ENCODE data around the gene ALDH9A1. TPM values are rescaled to one million over a fixed set of nuclear protein-coding genes. Genes with fewer than 3 reads are reported as not detected.
"Not testable (repeated sequence)": the region's sequence is repeated elsewhere in the genome, so short reads cannot be mapped to it uniquely, and the experiment has no call there.

ALDH9A1 gene
- 107 and 113 TPM in 2 replicates for total RNA-seq (2014; rRNA removed; shearing (Covaris generic))
- 99.3 and 100 TPM in 2 replicates for polyA plus RNA-seq (2016; fragmentation: Nextera tagmentation; extraction: Ambion mirVana)

GRCh38 chr1:165697881-165698760 lies at the start of gene ALDH9A1:
TSS of gene ALDH9A1 (minus strand) at chr1:165698562. CDS start at chr1:165698558, 4 bp downstream.
- Histone ChIP-seq H3K27ac (peak within 1 kb of the TSS; percentile 89), H4K20me1 (ENCODE audit: insufficient read depth) (no peaks in the 10 kb centered on the region), H3K9me3 (ENCODE audit: low read depth) (no peaks in the 10 kb centered on the region), H3K4me2 (ENCODE audit: unreplicated experiment) (peak within 1 kb of the TSS; percentile 92), H3K36me3 (ENCODE audit: low read depth) (no peaks in the 10 kb centered on the region), H3K4me3 (peak within 1 kb of the TSS; percentile 95), H3F3A (ENCODE audit: insufficient read depth) (peaks cover 30% of the 10 kb centered on the region), H3K27me3 (replicated peaks; ENCODE audit: insufficient read depth) (no peaks in the 10 kb centered on the region), H2AFZ (peak within 1 kb of the TSS; percentile 94), H3K4me1 (ENCODE audit: insufficient read depth) (peaks cover 9% of the 10 kb centered on the region), H3K9ac (peak within 1 kb of the TSS; percentile 93), H3K79me2 (ENCODE audit: insufficient read depth) (peaks cover 35% of the 10 kb centered on the region), H3K9me2 (ENCODE audit: insufficient read depth) (no peaks in the 10 kb centered on the region)
- in situ Hi-C loops (cut with MboI), result no loop called here
- TF ChIP-seq EZH2 (IDR thresholded peaks at IDR 0.05; ENCODE audit: insufficient read depth, poor library complexity, severe bottlenecking) (no peak), EZH2phosphoT487 (IDR thresholded peaks at IDR 0.05; ENCODE audit: insufficient read depth, low read depth) (no peak)
- peak; percentile 93 for DNase-seq
- WGBS, 2 experiments (ENCODE audit: low coverage in 1 of 2, low lambda C conversion rate in 2 of 2, missing lambda C conversion rate in 2 of 2), result 0 to 1% methylated on average over 50 to 59 of the region's 65 CpGs

DNA sequence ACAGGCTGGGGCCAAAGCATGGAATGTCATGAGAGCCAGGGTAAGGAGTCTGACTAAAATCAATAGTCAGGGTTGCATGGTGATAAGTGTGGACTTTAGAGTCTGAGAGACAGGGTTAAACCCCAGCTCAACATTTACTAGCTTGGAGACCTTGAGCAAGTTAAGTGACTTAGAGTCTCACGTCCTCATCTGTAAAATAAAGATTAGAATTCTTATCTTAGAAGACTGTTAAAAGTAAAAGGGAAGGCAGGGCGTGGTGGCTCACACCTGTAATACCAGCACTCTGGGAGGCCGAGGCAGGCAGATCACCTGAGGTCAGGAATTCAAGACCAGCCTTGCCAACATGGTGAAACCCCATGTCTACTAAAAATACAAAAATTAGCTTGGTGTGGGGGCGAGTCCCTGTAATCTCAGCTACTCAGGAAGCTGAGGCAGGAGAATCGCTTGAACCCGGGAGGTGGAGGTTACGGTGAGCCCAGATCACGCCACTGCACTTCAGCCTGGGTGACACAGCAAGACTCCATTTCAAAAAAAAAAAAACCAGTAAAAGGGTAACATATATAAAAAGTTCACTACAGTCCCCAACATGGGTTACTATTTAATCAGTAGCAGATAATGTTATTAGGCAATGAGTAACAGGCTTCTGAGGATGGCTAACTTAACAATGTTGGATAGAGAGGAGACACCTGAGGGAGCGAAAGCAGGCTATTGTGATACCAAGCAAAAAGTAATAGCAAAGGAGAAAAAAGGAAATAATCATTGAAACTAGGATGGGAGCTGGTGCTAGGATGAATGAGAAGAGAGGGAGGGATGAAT lies 49.5 kb upstream of the ALDH9A1 start:
- Histone ChIP-seq H2AFZ (no peak overlapping the region), H3K27me3 (replicated peaks; ENCODE audit: insufficient read depth) (no peaks in the 10 kb centered on the region), H3K36me3 (ENCODE audit: low read depth) (peaks cover 27% of the 10 kb centered on the region), H3F3A (ENCODE audit: insufficient read depth) (no peaks in the 10 kb centered on the region), H3K79me2 (ENCODE audit: insufficient read depth) (peaks cover 24% of the 10 kb centered on the region), H3K4me2 (ENCODE audit: unreplicated experiment) (no peak overlapping the region), H3K4me3 (no peak overlapping the region), H3K27ac (no peak overlapping the region), H4K20me1 (ENCODE audit: insufficient read depth) (no peaks in the 10 kb centered on the region), H3K9me3 (ENCODE audit: low read depth) (no peaks in the 10 kb centered on the region), H3K4me1 (ENCODE audit: insufficient read depth) (no peaks in the 10 kb centered on the region), H3K9me2 (ENCODE audit: insufficient read depth) (no peaks in the 10 kb centered on the region), H3K9ac (no peak overlapping the region)
- no peak for TF ChIP-seq EZH2phosphoT487 (IDR thresholded peaks at IDR 0.05; ENCODE audit: insufficient read depth, low read depth)
- TF ChIP-seq EZH2 (IDR thresholded peaks at IDR 0.05; ENCODE audit: insufficient read depth, poor library complexity, severe bottlenecking), result no peak
- in situ Hi-C loops (cut with MboI), result loop anchor here (25.0 kb wide), 1 partner anchor 1089 kb away; the partner anchor contains the start of gene POGK
- WGBS, 2 experiments (ENCODE audit: low coverage in 1 of 2, low lambda C conversion rate in 2 of 2, missing lambda C conversion rate in 2 of 2), result 98 to 99% methylated on average over 9 of the region's 9 CpGs
- no peak for DNase-seq

GRCh38 chr1:165744913-165745312 lies 46.6 kb upstream of the ALDH9A1 start:
- not testable (repeated sequence) for H3K27ac ChIP-seq; H3K9me3 ChIP-seq (ENCODE audit: low read depth); H3K9me2 ChIP-seq (ENCODE audit: insufficient read depth); H3K4me3 ChIP-seq; H3K27me3 ChIP-seq (replicated peaks; ENCODE audit: insufficient read depth); H3K9ac ChIP-seq; H4K20me1 ChIP-seq (ENCODE audit: insufficient read depth); H2AFZ ChIP-seq; H3K4me1 ChIP-seq (ENCODE audit: insufficient read depth); H3K4me2 ChIP-seq (ENCODE audit: unreplicated experiment); H3F3A ChIP-seq (ENCODE audit: insufficient read depth); DNase-seq
- in situ Hi-C loops (cut with MboI), result loop anchor here (25.0 kb wide), 1 partner anchor 1092 kb away; the partner anchor contains the start of gene POGK
- Histone ChIP-seq H3K79me2 (ENCODE audit: insufficient read depth) (peaks cover 13% of the 10 kb centered on the region), H3K36me3 (ENCODE audit: low read depth) (peaks cover 31% of the 10 kb centered on the region)
- 94 to 100% methylated on average over 1 of the region's 1 CpG for WGBS, 2 experiments (ENCODE audit: low coverage in 1 of 2, low lambda C conversion rate in 2 of 2, missing lambda C conversion rate in 2 of 2)

DNA sequence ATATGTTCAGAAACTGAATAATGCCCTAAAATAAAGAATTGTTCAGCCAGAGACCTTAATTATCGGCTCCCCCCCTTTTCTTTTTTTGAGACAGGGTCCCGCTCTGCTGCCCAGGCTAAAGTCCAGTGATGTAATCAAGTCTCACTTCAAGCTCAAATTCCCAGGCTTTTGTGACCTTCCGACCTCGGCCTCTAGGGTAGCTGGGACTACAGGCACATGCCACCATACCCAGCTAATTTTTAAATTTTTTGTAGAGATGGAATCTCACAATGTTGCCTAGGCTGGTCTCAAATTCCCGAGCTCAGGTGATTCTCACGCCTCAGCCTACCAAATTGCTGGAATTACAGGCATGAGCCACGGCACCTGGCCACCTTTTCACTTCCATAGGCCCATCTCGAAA lies 43.8 kb upstream of the ALDH9A1 start:
- no peaks in the 10 kb centered on the region for H3K4me1 ChIP-seq (ENCODE audit: insufficient read depth)
- H3K4me3 ChIP-seq, result no peak overlapping the region
- no peak overlapping the region for H3K4me2 ChIP-seq (ENCODE audit: unreplicated experiment)
- in situ Hi-C loops (cut with MboI), result loop anchor here (25.0 kb wide), 1 partner anchor 1095 kb away; the partner anchor contains the start of gene POGK
- no peak for DNase-seq
- WGBS, 2 experiments (ENCODE audit: low coverage in 1 of 2, low lambda C conversion rate in 2 of 2, missing lambda C conversion rate in 2 of 2), result 95 to 97% methylated on average over 8 of the region's 8 CpGs
- no peak for TF ChIP-seq EZH2phosphoT487 (IDR thresholded peaks at IDR 0.05; ENCODE audit: insufficient read depth, low read depth)
- TF ChIP-seq EZH2 (IDR thresholded peaks at IDR 0.05; ENCODE audit: insufficient read depth, poor library complexity, severe bottlenecking), result no peak
- no peak overlapping the region for H2AFZ ChIP-seq
- peaks cover 17% of the 10 kb centered on the region; the same call in 1 of the 2 replicates for H3F3A ChIP-seq (ENCODE audit: insufficient read depth)
- H3K9me3 ChIP-seq (ENCODE audit: low read depth), result no peaks in the 10 kb centered on the region
- no peak overlapping the region for H3K9ac ChIP-seq
- H3K36me3 ChIP-seq (ENCODE audit: low read depth), result peaks cover 43% of the 10 kb centered on the region
- peaks cover 29% of the 10 kb centered on the region for H3K79me2 ChIP-seq (ENCODE audit: insufficient read depth)
- no peak overlapping the region for H3K27ac ChIP-seq
- H4K20me1 ChIP-seq (ENCODE audit: insufficient read depth), result no peaks in the 10 kb centered on the region
- no peaks in the 10 kb centered on the region for H3K9me2 ChIP-seq (ENCODE audit: insufficient read depth)
- H3K27me3 ChIP-seq (replicated peaks; ENCODE audit: insufficient read depth), result no peaks in the 10 kb centered on the region
